Adipose tissue (tissue), 3 donors: ENCODE measurements around the gene RASGEF1C. TPM values are rescaled to one million over a fixed set of nuclear protein-coding genes. Genes with fewer than 3 reads are reported as not detected.

ENCODE experiments used
- H3K27ac ChIP-seq: one replicate; pipeline ENCODE4 v1.5.1; 2013; ENCODE audit warnings: low read depth, low read length
- WGBS, 3 donors: extraction: QIAGEN DNeasy Blood & Tissue Kit; methylation state at CpG; one replicate each; pipeline ENCODE4 v1.1.7; 2013; 5-methylcytosine and 5-hydroxymethylcytosine counted together
- polyA plus RNA-seq, 3 donors: library from polyadenylated mRNA; stranded (reverse); fragments of 200-250 nt; gene quantifications; one replicate each; pipeline ENCODE4 v1.2.3, GENCODE V29; 2013
- donor health status: healthy with polysubstance abuse.
- donor health status: Bipolar disorder and iron deficiency.
- donor health status: healthy.

The RASGEF1C gene
- polyA plus RNA-seq, 3 donors: 0.09 TPM; not detected in 1

DNA sequence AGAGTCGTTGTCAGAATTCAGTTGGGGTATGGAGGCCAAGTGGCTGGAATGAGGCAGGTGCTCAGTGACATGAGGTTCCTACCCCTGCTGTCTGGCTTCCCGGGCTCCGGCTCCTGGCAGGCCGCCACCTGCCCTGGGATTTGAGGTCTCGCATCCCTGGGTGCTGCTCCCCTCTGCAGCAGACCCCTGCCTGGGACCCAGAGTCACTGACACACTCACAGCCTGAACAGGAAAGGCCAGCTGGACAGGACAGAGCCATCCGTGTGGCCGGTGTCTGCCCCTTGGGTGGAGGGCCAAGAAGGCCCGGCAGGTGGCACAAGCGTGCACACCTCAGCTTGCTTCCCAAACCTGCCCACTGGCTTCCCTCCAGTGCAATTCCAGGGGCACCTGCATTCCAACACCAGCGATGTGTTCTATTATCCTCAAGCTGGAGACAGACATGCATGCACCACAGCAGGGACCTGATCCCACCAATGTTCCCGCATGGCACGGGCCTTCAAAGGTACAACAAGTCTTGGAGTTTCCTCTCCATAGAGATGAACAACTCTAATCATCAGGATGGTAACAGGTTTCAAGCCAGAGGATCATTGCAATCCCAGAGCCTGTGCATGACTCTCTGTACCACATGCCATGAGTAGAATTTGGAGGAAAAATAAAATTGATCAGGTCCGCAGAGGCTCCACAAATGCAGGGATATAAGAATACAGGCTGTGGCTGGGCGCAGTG, 91.8 kb downstream of the RASGEF1C start:
- WGBS, 3 donors: 63 to 88% (median 88%) methylated on average over 13 to 14 of the region's 14 CpGs

DNA sequence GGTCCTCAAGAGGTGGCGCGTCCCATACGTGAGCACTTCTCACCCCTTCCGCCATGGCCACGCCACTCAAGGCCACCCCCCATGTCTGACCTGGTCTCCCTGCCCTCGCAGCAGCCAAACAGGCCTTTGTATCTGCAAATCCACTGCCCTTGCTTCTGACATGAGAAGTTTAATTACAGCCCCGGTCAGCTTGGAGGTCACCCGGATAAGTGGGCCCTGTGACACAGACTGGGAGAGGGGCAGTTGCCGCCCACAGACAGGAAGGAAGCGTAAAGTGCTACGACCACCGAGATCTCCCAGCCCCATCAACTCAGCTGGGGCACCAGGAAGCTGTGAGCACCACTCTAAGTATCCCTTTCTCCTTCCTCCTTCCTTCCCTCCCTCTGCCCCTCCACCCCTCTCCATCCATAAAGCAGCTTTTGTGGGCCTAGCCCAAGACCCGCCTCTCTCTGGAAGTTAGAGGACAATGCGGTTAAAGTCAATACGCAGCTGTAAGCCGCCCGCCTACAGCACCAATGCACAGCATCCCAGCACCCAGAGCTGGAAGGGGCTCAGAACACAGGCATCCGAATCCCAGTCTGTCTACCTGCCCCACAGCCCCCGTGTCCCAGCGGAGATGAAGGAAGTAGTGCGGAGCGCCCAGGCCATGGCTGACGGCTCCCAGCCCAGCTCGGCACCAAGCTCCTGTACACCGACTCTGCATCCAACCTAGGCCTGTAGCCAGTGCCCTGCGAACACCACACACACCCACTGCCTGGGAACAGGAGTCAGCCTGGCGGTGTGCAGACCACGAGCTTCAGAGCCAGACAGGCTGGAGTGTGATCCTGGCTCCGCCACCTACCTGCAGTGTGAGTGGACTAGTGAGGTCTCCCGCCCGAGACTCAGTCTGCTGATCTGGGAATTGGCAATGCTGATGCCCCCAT, 92.7 kb downstream of the RASGEF1C start:
- no peak overlapping the region for H3K27ac ChIP-seq
- WGBS, 3 donors: 77 to 81% (median 80%) methylated on average over 31 of the region's 31 CpGs

More for the DNA sequence above, 91.8 kb downstream of the RASGEF1C start:
- no peak overlapping the region for H3K27ac ChIP-seq

DNA sequence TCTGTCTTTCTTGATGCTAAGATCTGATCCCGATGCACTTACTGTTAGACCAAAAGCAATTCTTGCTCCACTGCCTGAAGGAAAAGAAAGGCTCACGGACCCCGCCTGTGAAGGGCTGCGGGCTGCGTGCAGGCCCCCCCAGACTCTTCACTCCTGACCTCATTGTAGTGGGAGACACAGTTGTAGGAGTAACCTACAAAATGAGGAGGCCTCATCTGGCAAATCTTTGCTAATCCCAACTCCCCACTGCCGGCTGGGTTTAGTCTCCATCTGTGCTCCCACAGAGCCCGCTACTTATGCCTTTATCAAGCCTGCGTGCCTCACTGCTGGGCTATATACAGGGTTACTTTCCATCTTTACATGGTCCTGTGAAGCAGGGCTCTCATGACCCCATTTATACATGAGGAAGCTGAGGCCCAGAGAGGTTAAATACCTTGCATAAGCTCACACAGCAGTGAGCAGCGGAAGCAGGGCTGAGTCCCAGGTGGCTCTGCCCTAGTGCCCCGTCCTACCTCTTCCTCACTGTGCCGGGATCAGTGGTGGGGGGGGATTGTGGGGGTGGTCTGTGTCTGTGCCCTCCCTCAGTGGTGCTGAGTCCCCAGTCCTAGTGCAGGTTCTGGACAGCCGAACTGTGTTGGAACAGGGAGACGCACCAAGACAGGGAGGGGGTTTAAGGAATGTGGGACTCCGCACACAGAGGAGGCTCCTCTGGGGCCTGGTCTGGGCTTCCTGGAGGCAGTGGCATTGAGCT, 93.5 kb downstream of the RASGEF1C start:
- 79 to 86% (median 83%) methylated on average over 14 of the region's 14 CpGs for WGBS, 3 donors
- no peak overlapping the region for H3K27ac ChIP-seq

DNA sequence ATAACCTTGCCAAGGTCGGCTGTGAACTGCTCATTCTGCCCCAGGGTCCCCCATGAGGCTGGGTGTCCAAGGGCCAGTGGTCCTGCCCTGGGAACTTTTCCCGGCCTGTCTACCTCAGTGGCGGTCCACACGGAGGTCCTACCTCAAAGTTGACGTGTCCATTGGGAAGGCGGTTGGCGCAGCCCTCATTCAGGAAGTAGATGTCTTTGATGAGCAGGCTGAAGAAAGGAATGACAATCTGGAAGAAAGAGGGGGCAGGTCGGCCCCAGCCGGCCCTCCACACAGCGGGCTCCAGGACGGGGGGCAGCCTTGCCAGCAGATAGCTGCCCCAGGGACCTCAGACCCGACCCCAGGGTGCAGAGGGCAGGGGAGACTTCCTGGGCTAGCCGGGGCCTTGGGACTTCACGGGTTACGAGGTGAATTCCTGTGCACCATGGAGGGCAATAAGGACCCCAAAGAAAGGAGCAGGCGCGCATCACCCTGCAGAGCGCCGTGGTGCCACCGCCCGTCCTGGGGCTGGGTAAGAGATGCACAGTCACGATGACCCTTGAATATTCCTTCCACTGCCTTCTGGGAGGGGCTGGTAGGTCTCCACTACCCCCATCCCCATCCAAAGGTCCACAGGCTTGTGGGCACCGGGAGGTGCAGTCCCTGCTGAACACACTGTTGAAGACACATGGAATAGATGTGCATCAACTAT, 94.6 kb downstream of the RASGEF1C start:
- WGBS, 3 donors: 87 to 89% (median 87%) methylated on average over 23 of the region's 23 CpGs
- H3K27ac ChIP-seq: no peak overlapping the region

- WGBS, 3 donors: 89 to 91% (median 90%) methylated on average over 18 to 23 of the region's 23 CpGs
Observed at GRCh38 chr5:180113660-180114303, 95.2 kb downstream of the RASGEF1C start.

GRCh38 chr5:180112181-180112861, 96.7 kb downstream of the RASGEF1C start:
- no peak overlapping the region for H3K27ac ChIP-seq
- WGBS, 3 donors: 80 to 86% (median 85%) methylated on average over 15 of the region's 15 CpGs

More at GRCh38 chr5:180113660-180114303, 95.2 kb downstream of the RASGEF1C start:
- H3K27ac ChIP-seq: no peak overlapping the region

GRCh38 chr5:180111273-180112002, 97.6 kb downstream of the RASGEF1C start:
- WGBS, 3 donors: 78 to 90% (median 87%) methylated on average over 7 of the region's 7 CpGs
- H3K27ac ChIP-seq: no peak overlapping the region

DNA sequence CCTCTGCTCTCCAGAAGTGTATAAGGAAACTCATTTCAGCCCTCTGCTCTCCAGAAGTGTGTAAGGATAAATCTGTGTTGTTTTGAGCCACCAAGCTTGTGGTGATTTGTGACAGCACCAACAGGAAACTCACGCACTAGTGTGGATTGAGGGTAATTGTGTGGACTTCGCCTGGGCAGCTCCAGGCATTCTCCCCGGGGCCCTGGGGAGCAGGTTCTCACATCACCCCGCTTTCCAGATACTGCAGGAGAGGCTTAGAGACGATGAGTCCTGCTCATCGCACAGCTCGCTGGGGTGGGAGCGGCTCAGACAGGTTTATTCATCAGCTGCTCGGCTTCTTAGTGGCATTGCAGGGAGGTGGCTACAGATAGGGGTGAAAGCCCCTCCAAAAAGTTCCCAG, 99.1 kb downstream of the RASGEF1C start:
- 70 to 83% (median 76%) methylated on average over 9 of the region's 9 CpGs for WGBS, 3 donors
- H3K27ac ChIP-seq: no peak overlapping the region

- no peak overlapping the region for H3K27ac ChIP-seq
- 87 to 97% (median 88%) methylated on average over 1 of the region's 1 CpG for whole genome bisulfite sequencing, 3 donors
Observed at GRCh38 chr5:180107005-180107404, 102.0 kb downstream of the RASGEF1C start.

GRCh38 chr5:180105827-180106312, 103.1 kb downstream of the RASGEF1C start:
- 72 to 80% (median 79%) methylated on average over 5 of the region's 5 CpGs for WGBS, 3 donors
- H3K27ac ChIP-seq: no peak overlapping the region

DNA sequence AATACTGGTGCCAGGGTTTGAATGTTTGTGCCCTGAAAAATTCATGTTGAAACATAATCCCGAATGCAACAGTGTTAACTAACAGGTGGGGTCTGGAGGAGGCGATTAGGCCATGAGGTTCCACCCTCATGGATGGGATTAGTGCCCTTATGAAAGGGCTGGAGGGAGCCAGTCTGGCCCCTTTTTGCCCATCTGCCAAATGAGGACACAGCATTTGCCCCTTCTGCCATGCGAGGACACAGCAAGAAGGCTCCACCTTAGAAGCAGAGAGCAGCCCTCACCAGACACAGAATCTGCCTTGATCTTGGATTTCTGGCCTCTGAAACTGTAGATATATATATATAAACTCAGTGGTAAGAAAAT, 104.9 kb downstream of the RASGEF1C start:
- no peak overlapping the region for H3K27ac ChIP-seq
- 89 to 93% (median 91%) methylated on average over 3 of the region's 3 CpGs for WGBS, 3 donors

- 73 to 76% (median 74%) methylated on average over 6 of the region's 6 CpGs for WGBS, 3 donors
- H3K27ac ChIP-seq: no peak overlapping the region
Observed at GRCh38 chr5:180103487-180104167, 105.4 kb downstream of the RASGEF1C start.

GRCh38 chr5:180102636-180103035, 106.4 kb downstream of the RASGEF1C start:
- H3K27ac ChIP-seq: no peak overlapping the region
- WGBS, 3 donors: 79 to 86% (median 86%) methylated on average over 9 of the region's 9 CpGs

DNA sequence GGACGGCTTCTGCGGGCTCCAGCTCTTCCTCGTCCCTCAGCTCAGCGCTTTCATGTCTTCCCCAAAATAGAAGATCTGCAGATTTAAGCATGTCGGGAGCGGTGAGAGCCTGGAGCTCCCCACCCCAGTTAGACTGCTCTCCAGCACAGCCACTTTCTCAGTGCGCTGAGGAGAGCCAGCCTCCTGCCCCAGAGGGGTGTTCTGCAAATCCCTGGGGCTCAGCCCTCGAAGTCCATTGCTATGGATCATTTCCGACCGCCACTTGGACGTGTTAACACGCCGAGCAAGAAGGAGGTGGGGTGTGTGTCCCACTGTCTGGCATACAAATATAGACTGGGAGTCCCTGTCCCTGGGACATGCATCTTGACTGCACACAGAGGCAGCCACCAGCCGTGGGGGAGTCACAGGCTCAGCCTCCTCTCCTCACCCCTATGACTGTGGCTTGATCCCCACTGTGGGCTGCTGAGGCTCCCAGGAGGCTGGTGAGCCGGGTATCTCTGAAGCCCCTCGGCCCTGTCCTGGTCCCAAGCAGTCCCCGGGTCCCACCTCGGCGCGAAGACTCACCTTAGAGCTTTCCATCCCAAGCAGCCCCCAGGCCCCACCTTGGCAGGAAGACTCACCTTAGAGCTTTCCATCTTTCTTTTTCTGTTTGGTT, 107.4 kb downstream of the RASGEF1C start:
- H3K27ac ChIP-seq: no peak overlapping the region
- WGBS, 3 donors: 80 to 89% (median 86%) methylated on average over 20 of the region's 20 CpGs

DNA sequence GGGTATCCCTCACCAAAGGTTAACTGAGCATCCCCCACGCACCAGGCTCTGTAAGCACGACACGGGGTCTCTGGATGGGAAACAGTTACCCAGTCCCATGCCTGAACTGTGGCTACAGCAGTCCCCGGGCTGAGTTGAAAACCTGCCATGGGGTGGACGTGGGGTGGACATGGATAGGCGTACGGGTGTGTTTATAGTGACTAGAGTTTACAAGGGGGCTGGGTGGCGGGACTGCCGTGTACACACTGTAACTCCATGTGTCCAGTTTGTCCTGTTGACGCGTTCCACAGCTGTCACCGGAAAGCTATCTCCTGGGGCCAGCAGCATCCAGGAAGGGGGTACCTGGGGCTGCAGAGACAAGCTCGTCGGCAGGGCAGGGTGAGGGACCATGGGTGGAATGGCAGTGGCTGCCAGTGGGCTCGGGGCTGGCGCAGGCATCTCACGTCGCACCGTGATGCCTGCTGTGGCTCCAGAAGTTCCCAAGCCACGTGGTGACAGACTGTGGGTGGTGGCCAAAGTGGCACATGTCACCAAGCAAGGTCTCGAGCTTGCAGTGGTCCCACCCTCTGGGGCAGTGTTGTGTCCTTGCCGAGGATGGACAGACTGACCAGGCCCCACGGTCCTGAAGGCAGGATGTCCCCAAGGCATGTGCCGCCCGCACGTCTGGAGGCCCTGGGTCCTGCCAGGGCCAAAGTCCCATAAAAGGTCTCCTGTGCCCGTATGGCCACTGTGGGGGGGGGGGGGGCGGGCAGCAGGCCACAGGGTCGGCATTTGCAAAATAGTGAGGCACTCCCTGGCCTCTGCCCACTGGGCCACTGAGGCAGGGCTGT, 108.2 kb downstream of the RASGEF1C start:
- no peak overlapping the region for H3K27ac ChIP-seq
- 79 to 85% (median 82%) methylated on average over 27 to 29 of the region's 29 CpGs for WGBS, 3 donors
